HepG2 (cell line): ENCODE results near the gene CPT1A. TPM values are rescaled to one million over a fixed set of nuclear protein-coding genes. Genes with fewer than 3 reads are reported as not detected.

ENCODE experiments used
- ASH2L ChIP-seq: fragments of 300-600, 200-600 bp; sonication (generic); IDR thresholded peaks from 2 replicates; pipeline ENCODE4 v1.7.0; 2017; ENCODE audit warnings: low read depth, mild to moderate bottlenecking, moderate library complexity, mixed read lengths, low read length; ENCODE audit not compliant: insufficient read length
- FOXC1 ChIP-seq: sonication (generic); formaldehyde crosslinking; IDR thresholded peaks from 2 replicates; pipeline ENCODE4 v1.8.0; 2022; ENCODE audit warnings: mild to moderate bottlenecking, missing genetic modification reagents, borderline replicate concordance
- HDAC1 ChIP-seq: sonication (generic); formaldehyde crosslinking; IDR thresholded peaks from 2 replicates; pipeline ENCODE4 v1.5.1; 2020; ENCODE audit warnings: mild to moderate bottlenecking, missing genetic modification reagents
- HNRNPH1 ChIP-seq: fragments of 200-400 bp; formaldehyde crosslinking; optimal IDR thresholded peaks from 2 replicates; pipeline ENCODE3; 2017; ENCODE audit warnings: mild to moderate bottlenecking, low read depth, low read length
- MEIS1 ChIP-seq: sonication (generic); formaldehyde crosslinking; IDR thresholded peaks from 2 replicates; pipeline ENCODE4 v1.9.0; 2021; ENCODE audit warnings: mild to moderate bottlenecking, missing genetic modification reagents, moderate library complexity, borderline replicate concordance
- MEIS2 ChIP-seq: sonication (generic); formaldehyde crosslinking; IDR thresholded peaks from 2 replicates; pipeline ENCODE4 v1.9.0; 2021; ENCODE audit warnings: mild to moderate bottlenecking, missing genetic modification reagents
- TFDP1 ChIP-seq: IDR thresholded peaks from 2 replicates; pipeline ENCODE4 v1.6.1; 2016; ENCODE audit warnings: missing compliant biosample characterization, missing genetic modification reagents, borderline replicate concordance
- ZBTB4 ChIP-seq: sonication (generic); formaldehyde crosslinking; IDR thresholded peaks from 2 replicates; pipeline ENCODE4 v1.4.0; 2020; ENCODE audit warnings: missing genetic modification reagents, mild to moderate bottlenecking, borderline replicate concordance
- ZBTB49 ChIP-seq: sonication (generic); formaldehyde crosslinking; IDR thresholded peaks from 2 replicates; pipeline ENCODE4 v1.4.0; 2020; ENCODE audit warnings: missing genetic modification reagents, borderline replicate concordance
- ZNF253 ChIP-seq: sonication (generic); formaldehyde crosslinking; IDR thresholded peaks from 2 replicates; pipeline ENCODE4 v1.8.0; 2022; ENCODE audit warnings: mild to moderate bottlenecking, missing genetic modification reagents, borderline replicate concordance
- ZNF616 ChIP-seq: sonication (generic); formaldehyde crosslinking; IDR thresholded peaks from 2 replicates; pipeline ENCODE4 v1.5.0; 2020; ENCODE audit warnings: low read depth, mild to moderate bottlenecking, missing genetic modification reagents
- ZNF781 ChIP-seq: sonication (generic); formaldehyde crosslinking; IDR thresholded peaks from 2 replicates; pipeline ENCODE4 v1.5.1; 2020; ENCODE audit warnings: borderline replicate concordance, mild to moderate bottlenecking, missing genetic modification reagents; ENCODE audit errors: not compliant biosample characterization
- ZNF790 ChIP-seq: sonication (generic); formaldehyde crosslinking; IDR thresholded peaks from 2 replicates; pipeline ENCODE4 v1.8.0; 2022; ENCODE audit warnings: missing genetic modification reagents, mild to moderate bottlenecking, borderline replicate concordance
- polyA plus RNA-seq, 8 experiments: library from polyadenylated mRNA; depleted of rRNA in 3 of 8; stranded (reverse) in 7 of 8; unstranded in 1 of 8; fragments of >200 nt; fragmentation: Illumina TruSeq in 4 of 8; extraction: Trizol in 4 of 8; gene quantifications; 2 replicates each; pipeline versions ENCODE4 v1.2.1 to v1.2.3, GENCODE V29; 2011 to 2016; ENCODE audit warnings: low read depth in 4 of 8, missing spikeins in 1 of 8, mixed read lengths in 1 of 8; ENCODE audit not compliant: insufficient read depth in 1 of 8
- total RNA-seq, 5 experiments: library from RNA; depleted of rRNA; stranded (reverse); fragments of >200 nt; fragmentation: Illumina TruSeq; extraction: Trizol; gene quantifications; 2 replicates each; pipeline ENCODE4 v1.2.3, GENCODE V29; 2016; ENCODE audit warnings: low read depth in 1 of 5
- TF ChIP-seq, protein P1 (sequence below), 2 experiments: sonication (generic) in 1 of 2; formaldehyde crosslinking in 1 of 2; IDR thresholded peaks; 2 replicates each; pipeline versions ENCODE4 v1.5.1 to v1.6.1; 2011 to 2020; ENCODE audit warnings: borderline replicate concordance in 1 of 2, low read depth in 1 of 2, low read length in 1 of 2, mild to moderate bottlenecking in 1 of 2, missing genetic modification reagents in 1 of 2, moderate library complexity in 1 of 2
- TF ChIP-seq, protein P2 (sequence below): sonication (generic); formaldehyde crosslinking; IDR thresholded peaks from 2 replicates; pipeline ENCODE4 v1.4.0; 2020; ENCODE audit warnings: missing genetic modification reagents, borderline replicate concordance

The CPT1A gene
- total and polyA plus RNA-seq, 2 of the 13 experiments (the other 11 are each of a cell fraction or from before 2014, with no cell fraction given), result 7.0 to 7.1 TPM

DNA sequence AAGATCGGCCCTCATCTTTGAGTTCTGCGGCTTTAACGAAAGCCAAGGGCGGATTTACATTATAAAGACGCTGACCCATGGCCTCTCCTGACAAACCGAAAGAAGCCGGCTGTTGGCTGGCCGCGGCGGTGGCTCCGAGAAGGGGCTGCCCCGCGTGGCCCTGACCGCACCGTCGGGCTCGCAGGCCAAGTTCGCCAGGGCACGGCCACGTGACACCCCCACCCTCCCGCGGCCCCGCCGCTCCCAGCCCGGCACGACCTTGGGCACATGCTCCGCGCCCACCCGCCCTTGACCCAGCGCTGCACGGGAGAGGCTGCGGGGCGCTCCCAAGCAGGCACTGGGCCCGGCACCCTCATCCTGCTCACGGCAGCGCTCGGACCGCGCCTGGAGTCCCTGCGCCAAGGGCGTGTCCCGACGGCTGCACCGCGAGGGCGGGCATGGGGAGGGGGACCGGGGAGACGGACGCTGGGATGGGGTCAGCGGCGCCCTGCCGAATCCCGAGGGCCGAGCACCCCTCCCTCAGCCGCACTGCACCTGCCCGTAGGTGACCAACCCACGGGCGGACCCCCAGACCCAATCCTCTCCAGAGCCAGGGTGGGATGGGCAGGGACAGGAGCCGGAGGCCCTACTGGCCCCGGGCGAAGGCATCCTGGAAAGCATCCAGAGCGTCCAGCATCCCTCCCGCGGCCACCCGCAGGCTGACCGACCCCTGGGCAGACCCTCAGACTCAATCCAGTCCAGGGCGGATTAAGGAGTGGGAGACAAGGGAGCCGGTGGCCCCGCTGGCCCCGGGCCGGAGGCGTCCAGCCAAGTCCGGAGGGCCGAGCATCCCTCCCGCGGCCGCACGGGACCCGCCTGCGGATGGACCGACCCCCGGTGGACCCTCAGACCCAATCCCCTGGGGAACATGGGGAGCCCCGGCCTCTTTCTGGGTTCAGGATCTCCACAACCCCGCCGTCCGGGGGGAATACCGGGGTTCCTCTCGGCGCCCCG, 759 bp downstream of the CPT1A start (continued):
- TF ChIP-seq, protein P1, sequence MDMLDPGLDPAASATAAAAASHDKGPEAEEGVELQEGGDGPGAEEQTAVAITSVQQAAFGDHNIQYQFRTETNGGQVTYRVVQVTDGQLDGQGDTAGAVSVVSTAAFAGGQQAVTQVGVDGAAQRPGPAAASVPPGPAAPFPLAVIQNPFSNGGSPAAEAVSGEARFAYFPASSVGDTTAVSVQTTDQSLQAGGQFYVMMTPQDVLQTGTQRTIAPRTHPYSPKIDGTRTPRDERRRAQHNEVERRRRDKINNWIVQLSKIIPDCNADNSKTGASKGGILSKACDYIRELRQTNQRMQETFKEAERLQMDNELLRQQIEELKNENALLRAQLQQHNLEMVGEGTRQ (IDR thresholded peaks at IDR 0.05; ENCODE audit: low read depth, low read length), result no peak; the same call in 1 of the 2 replicates
- TF ChIP-seq, protein P1 (CRISPR knock-in tag; IDR thresholded peaks at IDR 0.05; ENCODE audit: borderline replicate concordance), result peak; percentile 46; the same call in 1 of the 2 replicates
- peak; percentile 51; the same call in 1 of the 2 replicates for TF ChIP-seq ZNF790
- no peak for TF ChIP-seq ZNF616 (CRISPR knock-in tag)
- TF ChIP-seq, protein P2, sequence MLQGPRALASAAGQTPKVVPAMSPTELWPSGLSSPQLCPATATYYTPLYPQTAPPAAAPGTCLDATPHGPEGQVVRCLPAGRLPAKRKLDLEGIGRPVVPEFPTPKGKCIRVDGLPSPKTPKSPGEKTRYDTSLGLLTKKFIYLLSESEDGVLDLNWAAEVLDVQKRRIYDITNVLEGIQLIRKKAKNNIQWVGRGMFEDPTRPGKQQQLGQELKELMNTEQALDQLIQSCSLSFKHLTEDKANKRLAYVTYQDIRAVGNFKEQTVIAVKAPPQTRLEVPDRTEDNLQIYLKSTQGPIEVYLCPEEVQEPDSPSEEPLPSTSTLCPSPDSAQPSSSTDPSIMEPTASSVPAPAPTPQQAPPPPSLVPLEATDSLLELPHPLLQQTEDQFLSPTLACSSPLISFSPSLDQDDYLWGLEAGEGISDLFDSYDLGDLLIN (CRISPR knock-in tag), result no peak
- peak; percentile 62; the same call in 1 of the 2 replicates for TF ChIP-seq FOXC1 (CRISPR knock-in tag)
- TF ChIP-seq MEIS1 (CRISPR knock-in tag), result no peak
- TF ChIP-seq TFDP1 (CRISPR knock-in tag), result peak; percentile 28; the same call in 1 of the 2 replicates
- TF ChIP-seq ZBTB4 (CRISPR knock-in tag), result no peak
- TF ChIP-seq HDAC1 (CRISPR knock-in tag), result peak; percentile 80
- TF ChIP-seq ZBTB49 (CRISPR knock-in tag), result no peak
- no peak for TF ChIP-seq HNRNPH1
- no peak for TF ChIP-seq ZNF781 (CRISPR knock-in tag)
- no peak for TF ChIP-seq ZNF253 (CRISPR knock-in tag)
- peak; percentile 15 for TF ChIP-seq ASH2L
- 0 out of 2 replicates have a peak, but pooled peaks have one; percentile 46 for TF ChIP-seq MEIS2 (CRISPR knock-in tag)
